ENCODE results near the gene GIMAP8.

DNA sequence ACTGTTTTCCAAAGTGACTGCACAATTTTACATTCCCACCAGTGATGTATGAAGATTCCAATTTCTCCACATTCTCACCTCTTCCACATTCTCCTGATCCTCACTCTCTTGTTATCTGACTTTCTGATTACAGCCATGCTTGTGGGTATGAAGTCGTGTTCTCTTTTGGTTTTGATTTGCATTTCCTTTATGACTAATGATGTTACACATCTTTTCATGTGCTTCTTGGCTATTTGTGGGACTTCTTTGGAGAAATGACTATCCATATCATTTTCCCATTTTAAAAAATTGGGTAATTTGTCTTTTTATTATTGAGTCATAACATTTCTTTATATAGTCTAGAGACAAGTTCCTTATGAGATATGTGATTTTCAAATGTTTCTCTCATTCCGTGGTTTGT lies 10.5 kb upstream of the GIMAP8 start:
- TF ChIP-seq, protein P1, sequence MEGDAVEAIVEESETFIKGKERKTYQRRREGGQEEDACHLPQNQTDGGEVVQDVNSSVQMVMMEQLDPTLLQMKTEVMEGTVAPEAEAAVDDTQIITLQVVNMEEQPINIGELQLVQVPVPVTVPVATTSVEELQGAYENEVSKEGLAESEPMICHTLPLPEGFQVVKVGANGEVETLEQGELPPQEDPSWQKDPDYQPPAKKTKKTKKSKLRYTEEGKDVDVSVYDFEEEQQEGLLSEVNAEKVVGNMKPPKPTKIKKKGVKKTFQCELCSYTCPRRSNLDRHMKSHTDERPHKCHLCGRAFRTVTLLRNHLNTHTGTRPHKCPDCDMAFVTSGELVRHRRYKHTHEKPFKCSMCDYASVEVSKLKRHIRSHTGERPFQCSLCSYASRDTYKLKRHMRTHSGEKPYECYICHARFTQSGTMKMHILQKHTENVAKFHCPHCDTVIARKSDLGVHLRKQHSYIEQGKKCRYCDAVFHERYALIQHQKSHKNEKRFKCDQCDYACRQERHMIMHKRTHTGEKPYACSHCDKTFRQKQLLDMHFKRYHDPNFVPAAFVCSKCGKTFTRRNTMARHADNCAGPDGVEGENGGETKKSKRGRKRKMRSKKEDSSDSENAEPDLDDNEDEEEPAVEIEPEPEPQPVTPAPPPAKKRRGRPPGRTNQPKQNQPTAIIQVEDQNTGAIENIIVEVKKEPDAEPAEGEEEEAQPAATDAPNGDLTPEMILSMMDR (IDR thresholded peaks at IDR 0.05), result no peak
- TF ChIP-seq POLR2A (IDR thresholded peaks at IDR 0.05), result no peak
